ENCODE measurements around the gene HAL. TPM values are rescaled to one million over a fixed set of nuclear protein-coding genes. Genes with fewer than 3 reads are reported as not detected.

The HAL gene
- polyA plus RNA-seq, 1 of the 3 experiments (the other 2 are of a cell fraction) = 0.08 TPM

DNA sequence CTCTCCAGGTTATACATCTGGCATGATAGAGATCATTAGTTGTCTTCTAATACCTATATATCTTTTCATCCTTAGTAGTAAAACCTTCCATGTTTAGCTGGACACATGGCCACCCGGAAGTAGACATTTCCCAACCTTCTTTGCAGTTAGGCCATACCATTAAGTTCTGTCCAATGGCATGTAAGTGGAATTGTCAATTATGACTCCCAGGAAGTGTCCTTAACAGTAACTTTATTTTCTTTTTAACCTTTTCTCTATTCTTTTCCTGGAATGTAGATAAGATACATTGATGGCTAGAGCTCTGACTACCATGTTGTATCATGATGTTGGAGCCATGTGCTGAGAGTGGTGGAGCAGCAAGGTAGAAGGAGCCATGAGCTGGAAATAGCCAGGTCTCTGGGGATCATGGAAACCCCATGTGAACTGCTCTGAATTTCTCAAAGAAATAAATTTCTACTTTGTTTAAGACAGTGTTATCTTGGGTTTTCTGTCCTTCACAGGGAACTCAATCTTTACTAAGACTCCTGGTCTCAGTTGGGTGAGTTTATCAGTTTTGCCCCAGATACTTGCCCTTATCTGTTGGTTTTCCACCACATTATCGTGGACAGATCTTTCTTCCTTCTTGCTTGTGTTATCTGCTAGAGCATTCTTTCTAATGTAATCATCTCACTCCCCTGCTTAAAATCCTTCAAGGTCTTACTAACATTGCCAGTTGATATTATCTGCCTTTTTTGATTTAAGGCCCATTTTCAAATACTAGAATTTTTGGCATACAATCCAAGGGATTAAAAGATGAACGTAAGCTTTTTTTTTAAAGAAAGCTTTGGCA lies 44.4 kb upstream of the HAL start:
- POLR2A ChIA-PET = no interaction called here
- H3F3A ChIP-seq (replicated peaks; ENCODE audit: insufficient read depth) = no peaks in the 10 kb centered on the region
- H4K20me1 ChIP-seq (ENCODE audit: insufficient read depth) = no peaks in the 10 kb centered on the region
- H3K4me2 ChIP-seq = no peak overlapping the region
- H3K79me2 ChIP-seq (ENCODE audit: insufficient read depth) = no peaks in the 10 kb centered on the region
- H3K9me2 ChIP-seq = no peaks in the 10 kb centered on the region
- H3K9me3 ChIP-seq = no peaks in the 10 kb centered on the region
- H3K36me3 ChIP-seq (replicated peaks in 1 of 2; ENCODE audit: control insufficient read depth in 1 of 2, insufficient read depth in 2 of 2, low read length in 1 of 2) = no peaks in the 10 kb centered on the region
- no peak for TF ChIP-seq ELF1 (IDR thresholded peaks at IDR 0.05)
- peak; percentile 46; the same call in 1 of the 2 replicates for TF ChIP-seq NFIC (IDR thresholded peaks at IDR 0.05; ENCODE audit: borderline replicate concordance)
- TF ChIP-seq TEAD4 (IDR thresholded peaks at IDR 0.05; ENCODE audit: borderline replicate concordance, insufficient read depth) = 0 out of 2 replicates have a peak, but pooled peaks have one; percentile 9
- TF ChIP-seq, protein P1, sequence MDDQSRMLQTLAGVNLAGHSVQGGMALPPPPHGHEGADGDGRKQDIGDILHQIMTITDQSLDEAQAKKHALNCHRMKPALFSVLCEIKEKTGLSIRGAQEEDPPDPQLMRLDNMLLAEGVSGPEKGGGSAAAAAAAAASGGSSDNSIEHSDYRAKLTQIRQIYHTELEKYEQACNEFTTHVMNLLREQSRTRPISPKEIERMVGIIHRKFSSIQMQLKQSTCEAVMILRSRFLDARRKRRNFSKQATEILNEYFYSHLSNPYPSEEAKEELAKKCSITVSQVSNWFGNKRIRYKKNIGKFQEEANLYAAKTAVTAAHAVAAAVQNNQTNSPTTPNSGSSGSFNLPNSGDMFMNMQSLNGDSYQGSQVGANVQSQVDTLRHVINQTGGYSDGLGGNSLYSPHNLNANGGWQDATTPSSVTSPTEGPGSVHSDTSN (IDR thresholded peaks at IDR 0.05) = peak; percentile 42
- peak; percentile 46; the same call in 1 of the 2 replicates for TF ChIP-seq JUND (IDR thresholded peaks at IDR 0.05)
- TF ChIP-seq TCF12 (IDR thresholded peaks at IDR 0.05) = peak; percentile 30; the same call in 1 of the 2 replicates
- no peaks in the 10 kb centered on the region for H3K27me3 ChIP-seq (ENCODE audit: insufficient read depth)
- H2AFZ ChIP-seq (ENCODE audit: low read depth) = no peak overlapping the region
- H3K9ac ChIP-seq = no peak overlapping the region
- no peaks in the 10 kb centered on the region; a peak in 1 of 4 replicates for H3K4me1 ChIP-seq (ENCODE audit: control insufficient read depth in 1 of 2, insufficient read depth in 2 of 2, low read depth in 1 of 2, low read length in 1 of 2)
- 35% methylated on average over 3 of the region's 3 CpGs for WGBS (ENCODE audit: low lambda C conversion rate)
- H3K4me3 ChIP-seq (ENCODE audit: low read depth in 2 of 2, low read length in 1 of 2) = no peak overlapping the region
- DNase-seq = no peak
- H3K27ac ChIP-seq (ENCODE audit: low read depth in 2 of 2, low read length in 1 of 2) = no peak overlapping the region; a peak in 1 of 4 replicates
- CTCF ChIA-PET = no interaction called here

DNA sequence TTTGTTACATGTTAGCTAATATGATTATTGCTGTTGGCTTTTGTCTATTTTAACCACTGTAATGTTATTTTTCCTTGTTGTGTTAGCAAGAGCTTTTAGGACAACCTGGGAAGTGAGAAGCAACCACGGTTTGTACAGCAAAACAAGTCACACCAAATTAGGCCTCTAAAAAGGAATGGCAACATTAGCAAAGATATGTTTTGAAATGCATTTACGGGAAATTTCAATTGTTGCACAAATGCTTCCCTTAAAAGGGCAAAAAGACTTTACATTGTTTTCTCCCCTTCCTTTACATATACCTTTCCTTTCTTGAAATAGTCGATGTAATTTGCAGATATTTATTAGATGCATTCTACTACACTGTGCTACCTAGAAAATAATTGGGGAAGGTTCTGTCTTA lies 43.4 kb upstream of the HAL start:
- Histone ChIP-seq H3F3A (replicated peaks; ENCODE audit: insufficient read depth) (peaks cover 8% of the 10 kb centered on the region), H2AFZ (ENCODE audit: low read depth) (no peak overlapping the region), H3K79me2 (ENCODE audit: insufficient read depth) (0 out of 2 replicates have a peak, but pooled peaks cover under 1% of the 10 kb centered on the region), H3K36me3 (replicated peaks in 1 of 2; ENCODE audit: control insufficient read depth in 1 of 2, insufficient read depth in 2 of 2, low read length in 1 of 2) (no peaks in the 10 kb centered on the region), H3K4me1 (ENCODE audit: control insufficient read depth in 1 of 2, insufficient read depth in 2 of 2, low read depth in 1 of 2, low read length in 1 of 2) (no peaks in the 10 kb centered on the region; a peak in 1 of 4 replicates), H3K9me3 (no peaks in the 10 kb centered on the region), H3K4me2 (no peak overlapping the region), H3K4me3 (ENCODE audit: low read depth in 2 of 2, low read length in 1 of 2) (no peak overlapping the region), H4K20me1 (ENCODE audit: insufficient read depth) (no peaks in the 10 kb centered on the region), H3K27ac (ENCODE audit: low read depth in 2 of 2, low read length in 1 of 2) (no peak overlapping the region), H3K9ac (no peak overlapping the region), H3K27me3 (ENCODE audit: insufficient read depth) (no peaks in the 10 kb centered on the region), H3K9me2 (no peaks in the 10 kb centered on the region)
- WGBS (ENCODE audit: low lambda C conversion rate) = 72% methylated on average over 3 of the region's 3 CpGs
- DNase-seq = no peak
- POLR2A ChIA-PET = no interaction called here
- CTCF ChIA-PET = no interaction called here
- no peak for TF ChIP-seq TCF12 (IDR thresholded peaks at IDR 0.05)
- no peak for TF ChIP-seq JUND (IDR thresholded peaks at IDR 0.05)
- TF ChIP-seq, protein P2, sequence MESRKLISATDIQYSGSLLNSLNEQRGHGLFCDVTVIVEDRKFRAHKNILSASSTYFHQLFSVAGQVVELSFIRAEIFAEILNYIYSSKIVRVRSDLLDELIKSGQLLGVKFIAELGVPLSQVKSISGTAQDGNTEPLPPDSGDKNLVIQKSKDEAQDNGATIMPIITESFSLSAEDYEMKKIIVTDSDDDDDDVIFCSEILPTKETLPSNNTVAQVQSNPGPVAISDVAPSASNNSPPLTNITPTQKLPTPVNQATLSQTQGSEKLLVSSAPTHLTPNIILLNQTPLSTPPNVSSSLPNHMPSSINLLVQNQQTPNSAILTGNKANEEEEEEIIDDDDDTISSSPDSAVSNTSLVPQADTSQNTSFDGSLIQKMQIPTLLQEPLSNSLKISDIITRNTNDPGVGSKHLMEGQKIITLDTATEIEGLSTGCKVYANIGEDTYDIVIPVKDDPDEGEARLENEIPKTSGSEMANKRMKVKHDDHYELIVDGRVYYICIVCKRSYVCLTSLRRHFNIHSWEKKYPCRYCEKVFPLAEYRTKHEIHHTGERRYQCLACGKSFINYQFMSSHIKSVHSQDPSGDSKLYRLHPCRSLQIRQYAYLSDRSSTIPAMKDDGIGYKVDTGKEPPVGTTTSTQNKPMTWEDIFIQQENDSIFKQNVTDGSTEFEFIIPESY (IDR thresholded peaks at IDR 0.05; ENCODE audit: borderline replicate concordance, low read depth) = no peak
- TF ChIP-seq SMC3 (IDR thresholded peaks at IDR 0.05; ENCODE audit: low read depth, low read length) = no peak
- TF ChIP-seq MXI1 (IDR thresholded peaks at IDR 0.05; ENCODE audit: low read depth, low read length) = no peak
- no peak for TF ChIP-seq RXRA (IDR thresholded peaks at IDR 0.05; ENCODE audit: borderline replicate concordance, low read depth)
